CD4-positive, alpha-beta T cell (primary cell): ENCODE results near the gene MEDAG. TPM values are rescaled to one million over a fixed set of nuclear protein-coding genes. Genes with fewer than 3 reads are reported as not detected.

Experiments used
- ATAC-seq: fragments of 200-7000 bp; cut with Tn5 transposase; one replicate; pipeline ENCODE4 v1.10.0; 2022; ENCODE audit warnings: mild to moderate bottlenecking; ENCODE audit not compliant: poor library complexity
- CTCF ChIA-PET: fragments of 350-600 bp; sonication (Branson Sonifier 250); formaldehyde crosslinking; loops from one replicate; lab custom pipeline; 2021; ENCODE audit warnings: antibody characterized with exemption, inconsistent platforms; lab: Charles Lee
- POLR2A ChIA-PET: fragments of 350-600 bp; sonication (Branson Sonifier 250); formaldehyde crosslinking; loops from one replicate; lab custom pipeline; 2021; ENCODE audit warnings: antibody characterized with exemption, inconsistent platforms; lab: Charles Lee
- DNase-seq, 14 experiments: peaks; one replicate each; pipeline ENCODE4 v3.0.0-alpha.2; 2013 to 2020; ENCODE audit warnings: mixed read lengths in 2 of 14
- H3K27ac ChIP-seq, 2 donors: one replicate each; pipeline versions ENCODE4 v1.5.1 to v1.7.0; 2013; ENCODE audit warnings: low read length in 2 of 2, low read depth in 1 of 2, mild to moderate bottlenecking in 1 of 2
- H3K27me3 ChIP-seq, 2 experiments: 1 replicate in 1 of 2; 2 replicates in 1 of 2; pipeline versions ENCODE4 v1.6.1 to v1.7.0; 2013; ENCODE audit warnings: low read length in 2 of 2, control low read depth in 1 of 2, mild to moderate bottlenecking in 1 of 2, moderate library complexity in 1 of 2; ENCODE audit not compliant: insufficient read depth in 2 of 2, control insufficient read depth in 1 of 2
- H3K36me3 ChIP-seq: one replicate; pipeline ENCODE4 v1.6.1; 2013; ENCODE audit warnings: low read length, control low read depth; ENCODE audit not compliant: insufficient read depth
- H3K4me1 ChIP-seq: one replicate; pipeline ENCODE4 v1.6.1; 2013; ENCODE audit warnings: low read length, control low read depth; ENCODE audit not compliant: insufficient read depth
- H3K4me3 ChIP-seq: one replicate; pipeline ENCODE4 v1.5.1; 2013; ENCODE audit warnings: mild to moderate bottlenecking, low read length, moderate library complexity
- H3K9me3 ChIP-seq, 2 experiments: 1 replicate in 1 of 2; 2 replicates in 1 of 2; pipeline versions ENCODE4 v1.6.1 to v1.7.0; 2013; ENCODE audit warnings: low read length in 2 of 2, mild to moderate bottlenecking in 2 of 2, control low read depth in 1 of 2, moderate library complexity in 1 of 2; ENCODE audit not compliant: control insufficient read depth in 1 of 2, insufficient read depth in 1 of 2
- H3K27ac Mint-ChIP-seq: one replicate; pipeline ENCODE4 v1.8.0; 2020; ENCODE audit warnings: mixed read lengths
- H3K27me3 Mint-ChIP-seq: one replicate; pipeline ENCODE4 v1.8.0; 2021; ENCODE audit warnings: mixed read lengths
- H3K36me3 Mint-ChIP-seq: one replicate; pipeline ENCODE4 v1.8.0; 2021; ENCODE audit warnings: low read depth, mixed read lengths
- H3K4me1 Mint-ChIP-seq: one replicate; pipeline ENCODE4 v1.8.0; 2021; ENCODE audit warnings: low read depth, mixed read lengths
- H3K4me3 Mint-ChIP-seq: one replicate; pipeline ENCODE4 v1.8.0; 2020; ENCODE audit warnings: mild to moderate bottlenecking, mixed read lengths
- H3K9me3 Mint-ChIP-seq: one replicate; pipeline ENCODE4 v1.8.0; 2020; ENCODE audit warnings: mixed read lengths
- intact Hi-C, 2 experiments: fragments of 100-400 bp; cut with DNase I in 1 of 2; cut with micrococcal nuclease in 1 of 2; formaldehyde crosslinking; loops; one replicate each; pipeline versions ENCODE4 v1.15.1 to v1.9.0; 2023 to 2025; cut with DNase I, micrococcal nuclease
- total RNA-seq, 174 experiments: library from RNA in 2 of 174; stranded (reverse) in 2 of 174; gene quantifications; one replicate each; pipeline ENCODE4 v1.2.3 and lab custom pipeline; 2021 to 2026
- TF ChIP-seq, protein P1 (sequence below): fragments of 200-600 bp; IDR thresholded peaks from one replicate; pipeline ENCODE4 v1.8.0; 2022; ENCODE audit warnings: antibody characterized with exemption, mild to moderate bottlenecking

Gene MEDAG
- total RNA-seq, 2 experiments from 2014 or later = not detected

- no peak for ATAC-seq
- Mint-ChIP-seq H3K27ac (no peak overlapping the region), H3K27me3 (peaks cover 69% of the 10 kb centered on the region), H3K4me1 (no peaks in the 10 kb centered on the region), H3K9me3 (no peaks in the 10 kb centered on the region), H3K4me3 (no peak overlapping the region), H3K36me3 (no peaks in the 10 kb centered on the region)
- DNase-seq = no peak
- ChIA-PET CTCF (no interaction called here), POLR2A (no interaction called here)
- Histone ChIP-seq H3K27me3 (peaks cover 8 to 22% of the 10 kb centered on the region in 2 experiments), H3K4me3 (no peak overlapping the region), H3K36me3 (no peaks in the 10 kb centered on the region), H3K27ac (no peak overlapping the region), H3K4me1 (no peaks in the 10 kb centered on the region), H3K9me3 (no peaks in the 10 kb centered on the region)
- TF ChIP-seq, protein P1, sequence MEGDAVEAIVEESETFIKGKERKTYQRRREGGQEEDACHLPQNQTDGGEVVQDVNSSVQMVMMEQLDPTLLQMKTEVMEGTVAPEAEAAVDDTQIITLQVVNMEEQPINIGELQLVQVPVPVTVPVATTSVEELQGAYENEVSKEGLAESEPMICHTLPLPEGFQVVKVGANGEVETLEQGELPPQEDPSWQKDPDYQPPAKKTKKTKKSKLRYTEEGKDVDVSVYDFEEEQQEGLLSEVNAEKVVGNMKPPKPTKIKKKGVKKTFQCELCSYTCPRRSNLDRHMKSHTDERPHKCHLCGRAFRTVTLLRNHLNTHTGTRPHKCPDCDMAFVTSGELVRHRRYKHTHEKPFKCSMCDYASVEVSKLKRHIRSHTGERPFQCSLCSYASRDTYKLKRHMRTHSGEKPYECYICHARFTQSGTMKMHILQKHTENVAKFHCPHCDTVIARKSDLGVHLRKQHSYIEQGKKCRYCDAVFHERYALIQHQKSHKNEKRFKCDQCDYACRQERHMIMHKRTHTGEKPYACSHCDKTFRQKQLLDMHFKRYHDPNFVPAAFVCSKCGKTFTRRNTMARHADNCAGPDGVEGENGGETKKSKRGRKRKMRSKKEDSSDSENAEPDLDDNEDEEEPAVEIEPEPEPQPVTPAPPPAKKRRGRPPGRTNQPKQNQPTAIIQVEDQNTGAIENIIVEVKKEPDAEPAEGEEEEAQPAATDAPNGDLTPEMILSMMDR = no peak
- intact Hi-C loops = no loop called here
Observed at GRCh38 chr13:30898070-30898469, 8.0 kb upstream of the MEDAG start.

DNA sequence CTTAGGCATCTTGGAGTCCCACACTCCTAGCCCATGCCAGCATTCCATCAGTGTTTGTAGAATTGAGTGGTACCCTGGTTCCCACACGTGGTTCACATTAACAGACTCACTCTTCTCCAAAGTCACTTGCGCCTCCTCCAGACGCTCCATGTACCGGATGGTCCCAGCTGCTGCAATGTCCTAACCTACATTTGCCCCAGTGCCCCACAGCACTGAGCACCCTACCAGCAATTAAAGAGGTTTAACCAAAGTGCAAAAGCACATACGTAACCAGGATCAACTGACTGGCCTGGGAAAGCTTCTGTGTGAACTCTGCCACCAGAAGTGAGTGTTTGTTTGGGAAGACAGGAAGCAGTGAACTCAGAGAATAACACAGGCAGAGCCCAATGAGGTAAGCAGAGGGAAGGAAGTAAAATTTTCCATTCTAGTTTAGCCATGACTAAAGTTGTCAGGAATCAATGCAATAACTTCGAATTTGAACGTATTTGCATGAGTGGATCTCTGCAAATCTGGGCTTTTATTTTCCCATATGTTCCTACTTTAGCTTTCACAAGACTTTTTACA, 7.3 kb upstream of the MEDAG start:
- no peak overlapping the region for H3K4me3 ChIP-seq
- no peaks in the 10 kb centered on the region for H3K36me3 ChIP-seq
- no peaks in the 10 kb centered on the region for H3K9me3 ChIP-seq
- TF ChIP-seq, protein P1 = no peak
- POLR2A ChIA-PET = no interaction called here
- DNase-seq = no peak
- H3K9me3 Mint-ChIP-seq = no peaks in the 10 kb centered on the region
- no peaks in the 10 kb centered on the region for H3K36me3 Mint-ChIP-seq
- no peak overlapping the region for H3K27ac Mint-ChIP-seq
- no peaks in the 10 kb centered on the region for H3K4me1 ChIP-seq
- peaks cover 15 to 26% of the 10 kb centered on the region in 2 experiments for H3K27me3 ChIP-seq
- H3K4me3 Mint-ChIP-seq = no peak overlapping the region
- H3K4me1 Mint-ChIP-seq = no peaks in the 10 kb centered on the region
- intact Hi-C loops = no loop called here
- CTCF ChIA-PET = no interaction called here
- H3K27ac ChIP-seq = no peak overlapping the region
- ATAC-seq = no peak
- H3K27me3 Mint-ChIP-seq = peaks cover 70% of the 10 kb centered on the region

DNA sequence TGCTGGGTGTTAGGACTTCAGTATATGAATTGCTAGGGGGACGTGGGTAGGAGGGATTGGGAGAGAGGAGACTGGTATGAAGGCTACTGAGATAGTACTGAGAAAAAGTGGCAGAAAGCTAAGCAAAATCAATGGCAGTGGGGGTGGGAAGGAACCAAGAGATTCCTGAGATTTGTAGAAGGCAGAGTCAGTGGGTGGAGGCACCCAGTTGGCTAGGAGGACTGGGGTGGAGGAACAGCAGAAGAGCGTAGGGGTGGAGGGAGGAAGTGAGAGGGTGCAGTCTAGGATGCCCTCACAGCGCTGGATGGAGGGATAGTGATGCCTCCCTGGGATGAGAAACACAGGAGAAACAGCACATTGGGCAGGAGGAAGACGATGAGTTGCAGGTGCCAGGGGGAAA, 5.6 kb upstream of the MEDAG start:
- Histone ChIP-seq H3K4me1 (no peaks in the 10 kb centered on the region), H3K4me3 (no peak overlapping the region), H3K27ac (no peak overlapping the region), H3K27me3 (peaks cover 26 to 43% of the 10 kb centered on the region in 2 experiments), H3K9me3 (no peaks in the 10 kb centered on the region), H3K36me3 (no peaks in the 10 kb centered on the region)
- intact Hi-C loops = no loop called here
- DNase-seq (no peak), ATAC-seq (no peak)
- POLR2A ChIA-PET = no interaction called here
- H3K4me1 Mint-ChIP-seq = no peaks in the 10 kb centered on the region
- TF ChIP-seq, protein P1 = no peak
- H3K36me3 Mint-ChIP-seq = no peaks in the 10 kb centered on the region
- H3K27me3 Mint-ChIP-seq = peaks cover 78% of the 10 kb centered on the region
- H3K27ac Mint-ChIP-seq = no peak overlapping the region
- CTCF ChIA-PET = no interaction called here
- no peaks in the 10 kb centered on the region for H3K9me3 Mint-ChIP-seq
- no peak overlapping the region for H3K4me3 Mint-ChIP-seq
